PC-9 (cell line): ENCODE measurements around the gene SGTA. TPM values are rescaled to one million over a fixed set of nuclear protein-coding genes. Genes with fewer than 3 reads are reported as not detected.

ENCODE experiments used
- BruUV-seq: library from RNA; stranded (reverse); fragments of 400-500 nt; replicated peaks from 2 replicates; lab custom pipeline; 2021; lab: Mats Ljungman, UMichigan
- CTCF ChIA-PET: fragments of 300-600 bp; sonication (Branson Sonifier 250); formaldehyde crosslinking; loops from one replicate; lab custom pipeline; 2022; ENCODE audit warnings: antibody characterized with exemption; lab: Charles Lee
- POLR2A ChIA-PET: fragments of 300-600 bp; sonication (Branson Sonifier 250); formaldehyde crosslinking; loops from one replicate; lab custom pipeline; 2022; ENCODE audit warnings: antibody characterized with exemption; ENCODE audit not compliant: unreplicated experiment; lab: Charles Lee
- DNase-seq, 2 experiments: peaks; one replicate each; pipeline versions ENCODE4 v3.0.0 to v3.0.0-alpha.2; 2015 to 2022; ENCODE audit warnings: mixed read lengths in 1 of 2
- H2AFZ ChIP-seq: fragments of 200-600 bp; sonication (generic); 2 replicates; pipeline ENCODE4 v1.8.1; 2017; ENCODE audit warnings: antibody characterized with exemption
- H3F3A ChIP-seq: fragments of 200-600 bp; sonication (generic); 2 replicates; pipeline ENCODE4 v1.8.1; 2017; ENCODE audit warnings: antibody characterized with exemption, mild to moderate bottlenecking, low read depth; ENCODE audit not compliant: insufficient read depth
- H3K27ac ChIP-seq: fragments of 200-600 bp; sonication (generic); 2 replicates; pipeline ENCODE4 v1.6.1; 2016; ENCODE audit warnings: mixed run types
- H3K27me3 ChIP-seq: fragments of 200-600 bp; sonication (generic); 2 replicates; pipeline ENCODE4 v1.6.1; 2016; ENCODE audit warnings: low read depth, mixed run types; ENCODE audit not compliant: insufficient read depth
- H3K36me3 ChIP-seq: fragments of 200-600 bp; sonication (generic); 2 replicates; pipeline ENCODE4 v1.6.1; 2016; ENCODE audit warnings: low read depth, mixed run types
- H3K4me1 ChIP-seq: fragments of 200-600 bp; sonication (generic); replicated peaks from 2 replicates; pipeline ENCODE4 v1.6.1; 2016; ENCODE audit warnings: mixed run types; ENCODE audit not compliant: insufficient read depth
- H3K4me2 ChIP-seq: fragments of 200-600 bp; sonication (generic); 2 replicates; pipeline ENCODE4 v1.6.1; 2017; ENCODE audit warnings: mixed run types
- H3K4me3 ChIP-seq: fragments of 200-600 bp; sonication (generic); 2 replicates; pipeline ENCODE4 v1.6.1; 2016; ENCODE audit warnings: mixed run types
- H3K79me2 ChIP-seq: fragments of 200-600 bp; sonication (generic); 2 replicates; pipeline ENCODE4 v1.6.1; 2017; ENCODE audit warnings: low read depth, mixed run types
- H3K9me2 ChIP-seq: fragments of 200-600 bp; sonication (generic); 2 replicates; pipeline ENCODE4 v1.8.1; 2017; ENCODE audit warnings: mild to moderate bottlenecking; ENCODE audit not compliant: insufficient read depth
- H3K9me3 ChIP-seq: fragments of 200-600 bp; sonication (generic); 2 replicates; pipeline ENCODE4 v1.8.1; 2016; ENCODE audit warnings: low read depth; ENCODE audit not compliant: insufficient read depth
- H4K20me1 ChIP-seq: fragments of 200-600 bp; sonication (generic); 2 replicates; pipeline ENCODE4 v1.8.1; 2017; ENCODE audit not compliant: insufficient read depth
- CTCF ChIP-seq: fragments of 200-600 bp; sonication (generic); conservative IDR thresholded peaks from 2 replicates; pipeline ENCODE4 v1.6.1; 2017; ENCODE audit warnings: mixed run types, antibody characterized with exemption, mild to moderate bottlenecking, moderate library complexity
- EZH2 ChIP-seq: fragments of 200-600 bp; sonication (generic); IDR thresholded peaks from 2 replicates; pipeline ENCODE4 v1.8.0; 2017; ENCODE audit warnings: antibody characterized with exemption, low read depth
- intact Hi-C: fragments of 100-400 bp; cut with micrococcal nuclease; formaldehyde crosslinking; loops from one replicate; pipeline ENCODE4 v1.10.0; 2022; ENCODE audit not compliant: unreplicated experiment
- total RNA-seq: library from RNA; stranded (reverse); gene quantifications from 2 replicates; pipeline ENCODE4 v1.2.3, GENCODE V29; 2021

The SGTA gene
- total RNA-seq, 1 experiment from 2014 or later: 40.7 TPM

DNA sequence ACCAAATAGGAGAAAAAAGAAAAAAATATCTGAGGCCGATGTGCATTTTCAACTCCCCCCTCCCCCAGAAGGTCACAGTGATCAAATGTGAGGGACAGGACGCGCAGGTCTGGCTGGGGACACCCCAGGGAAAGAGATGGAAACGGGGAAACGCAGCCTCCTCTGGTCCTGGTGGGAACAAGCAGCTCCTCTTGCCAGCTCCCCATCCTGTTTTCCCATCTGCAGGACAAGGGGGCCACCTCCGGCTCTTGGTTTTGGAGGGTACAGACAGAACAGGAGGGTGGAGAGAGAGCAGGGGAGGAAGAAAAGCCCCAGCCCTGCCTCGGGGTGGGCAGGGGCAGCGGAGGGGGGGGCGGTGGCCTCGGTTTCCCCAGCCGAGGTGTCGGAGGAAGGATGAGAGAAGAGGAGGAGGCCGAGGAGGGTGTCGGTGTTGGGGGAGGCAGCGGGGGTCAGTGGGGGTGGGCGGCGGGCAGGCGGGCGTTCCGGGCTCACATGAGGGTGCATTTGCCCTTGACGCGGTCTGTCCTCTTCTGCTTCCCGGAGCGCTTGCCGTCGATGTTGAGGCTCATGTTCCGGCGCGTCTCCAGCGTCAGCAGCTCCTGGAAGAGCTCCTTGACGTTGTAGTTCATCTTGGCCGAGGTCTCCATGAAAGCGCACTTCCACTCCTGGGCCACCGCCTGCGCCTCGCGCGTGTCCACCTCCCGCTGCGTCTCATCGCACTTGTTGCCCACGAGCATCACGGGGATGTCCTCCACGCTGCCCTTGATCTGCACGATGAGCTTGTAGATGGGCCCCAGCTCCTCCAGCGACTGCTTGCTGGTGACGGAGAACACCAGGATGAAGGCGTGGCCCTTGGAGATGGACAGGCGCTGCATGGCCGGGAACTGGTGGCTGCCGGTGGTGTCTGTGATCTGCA is 66.1 kb downstream of the SGTA start:
- Histone ChIP-seq H3K27ac (no peak overlapping the region), H3K9me3 (no peaks in the 10 kb centered on the region), H3K4me3 (no peak overlapping the region), H3K36me3 (no peaks in the 10 kb centered on the region), H3K4me2 (no peak overlapping the region), H2AFZ (no peak overlapping the region), H3K9me2 (no peaks in the 10 kb centered on the region), H4K20me1 (no peaks in the 10 kb centered on the region), H3K27me3 (peaks cover 36% of the 10 kb centered on the region), H3F3A (no peaks in the 10 kb centered on the region), H3K79me2 (no peaks in the 10 kb centered on the region), H3K4me1 (no peaks in the 10 kb centered on the region)
- no peak for DNase-seq
- POLR2A ChIA-PET: no interaction called here
- no TSS peak for BruUV-seq
- TF ChIP-seq EZH2: no peak
- no peak for TF ChIP-seq CTCF
- intact Hi-C loops: no loop called here
- CTCF ChIA-PET: no interaction called here

- Histone ChIP-seq H3K4me1 (no peaks in the 10 kb centered on the region), H2AFZ (no peak overlapping the region), H3K4me3 (no peak overlapping the region), H3K79me2 (no peaks in the 10 kb centered on the region), H3K27me3 (peaks cover 30% of the 10 kb centered on the region), H3F3A (no peaks in the 10 kb centered on the region), H3K9me2 (no peaks in the 10 kb centered on the region), H4K20me1 (no peaks in the 10 kb centered on the region), H3K4me2 (no peak overlapping the region), H3K27ac (no peak overlapping the region), H3K36me3 (no peaks in the 10 kb centered on the region), H3K9me3 (no peaks in the 10 kb centered on the region)
- DNase-seq: no peak
- TF ChIP-seq EZH2 (no peak), CTCF (no peak)
- intact Hi-C loops: no loop called here
- POLR2A ChIA-PET: no interaction called here
- CTCF ChIA-PET: no interaction called here
- BruUV-seq: no TSS peak
Measured at GRCh38 chr19:2716275-2716650, 66.8 kb downstream of the SGTA start.

GRCh38 chr19:2715470-2716274 is 67.4 kb downstream of the SGTA start:
- Histone ChIP-seq H3K4me3 (no peak overlapping the region), H3K4me1 (no peaks in the 10 kb centered on the region), H4K20me1 (no peaks in the 10 kb centered on the region), H3K27ac (no peak overlapping the region), H3F3A (no peaks in the 10 kb centered on the region), H3K79me2 (no peaks in the 10 kb centered on the region), H3K36me3 (no peaks in the 10 kb centered on the region), H3K9me2 (no peaks in the 10 kb centered on the region), H3K4me2 (no peak overlapping the region), H3K9me3 (no peaks in the 10 kb centered on the region), H3K27me3 (peaks cover 29% of the 10 kb centered on the region), H2AFZ (no peak overlapping the region)
- TF ChIP-seq EZH2: no peak
- no peak for TF ChIP-seq CTCF
- intact Hi-C loops: no loop called here
- ChIA-PET POLR2A (no interaction called here), CTCF (no interaction called here)
- BruUV-seq: no TSS peak
- DNase-seq: no peak
